ENCODE results near the gene PDGFA. TPM values are rescaled to one million over a fixed set of nuclear protein-coding genes. Genes with fewer than 3 reads are reported as not detected.

PDGFA gene
- total RNA-seq, 1 donor from 2014 or later, result 31.2 TPM

- intact Hi-C loops (cut with DNase I), result no loop called here
- TF ChIP-seq POLR2AphosphoS5 (IDR thresholded peaks at IDR 0.05; ENCODE audit: insufficient read depth in 1 of 2, low read depth in 1 of 2) (no peak), POLR2A (IDR thresholded peaks at IDR 0.05) (no peak), CTCF (IDR thresholded peaks at IDR 0.05) (no peak)
- H3K27ac ChIP-seq, result no peak overlapping the region
- DNase-seq (ENCODE audit: extremely low spot score in 2 of 2), result no peak
- H3K4me1 ChIP-seq, result peaks cover 20% of the 10 kb centered on the region
- no peaks in the 10 kb centered on the region for H3K27me3 ChIP-seq
- H3K9me3 ChIP-seq, result no peaks in the 10 kb centered on the region
- H3K4me3 ChIP-seq, result no peak overlapping the region
- H3K36me3 ChIP-seq, result peaks cover 0 to 22% of the 10 kb centered on the region in 2 donors
These were observed 18.9 kb downstream of the PDGFA start for GRCh38 chr7:500521-501420.

GRCh38 chr7:499853-500485, 19.7 kb downstream of the PDGFA start:
- TF ChIP-seq POLR2AphosphoS5 (IDR thresholded peaks at IDR 0.05; ENCODE audit: insufficient read depth in 1 of 2, low read depth in 1 of 2) (no peak), POLR2A (IDR thresholded peaks at IDR 0.05) (no peak), CTCF (IDR thresholded peaks at IDR 0.05) (no peak)
- H3K4me1 ChIP-seq, result peaks cover 20% of the 10 kb centered on the region
- H3K36me3 ChIP-seq, result peaks cover 0 to 22% of the 10 kb centered on the region in 2 donors
- H3K27ac ChIP-seq, result no peak overlapping the region
- no peaks in the 10 kb centered on the region for H3K9me3 ChIP-seq
- H3K4me3 ChIP-seq, result no peak overlapping the region
- DNase-seq (ENCODE audit: extremely low spot score in 2 of 2), result no peak
- no peaks in the 10 kb centered on the region for H3K27me3 ChIP-seq
- intact Hi-C loops (cut with DNase I), result no loop called here

- no peak overlapping the region for H3K27ac ChIP-seq
- H3K4me3 ChIP-seq, result no peak overlapping the region
- no peaks in the 10 kb centered on the region for H3K27me3 ChIP-seq
- no peaks in the 10 kb centered on the region for H3K9me3 ChIP-seq
- peaks cover 11% of the 10 kb centered on the region for H3K4me1 ChIP-seq
- intact Hi-C loops (cut with DNase I), result no loop called here
- peaks cover 0 to 22% of the 10 kb centered on the region in 2 donors for H3K36me3 ChIP-seq
- TF ChIP-seq CTCF (IDR thresholded peaks at IDR 0.05), result no peak
- no peak for TF ChIP-seq POLR2A (IDR thresholded peaks at IDR 0.05)
- TF ChIP-seq POLR2AphosphoS5 (IDR thresholded peaks at IDR 0.05; ENCODE audit: insufficient read depth in 1 of 2, low read depth in 1 of 2), result no peak
- no peak for DNase-seq (ENCODE audit: extremely low spot score in 2 of 2)
These were observed 20.7 kb downstream of the PDGFA start for GRCh38 chr7:498678-499641.

GRCh38 chr7:497946-498655, 21.5 kb downstream of the PDGFA start:
- H3K4me3 ChIP-seq, result no peak overlapping the region
- TF ChIP-seq CTCF (IDR thresholded peaks at IDR 0.05), result no peak
- no peak for TF ChIP-seq POLR2A (IDR thresholded peaks at IDR 0.05)
- no peak for TF ChIP-seq POLR2AphosphoS5 (IDR thresholded peaks at IDR 0.05; ENCODE audit: insufficient read depth in 1 of 2, low read depth in 1 of 2)
- no peak for DNase-seq (ENCODE audit: extremely low spot score in 2 of 2)
- H3K36me3 ChIP-seq, result peaks cover 0 to 22% of the 10 kb centered on the region in 2 donors
- H3K9me3 ChIP-seq, result no peaks in the 10 kb centered on the region
- no peak overlapping the region for H3K27ac ChIP-seq
- peaks cover 2% of the 10 kb centered on the region for H3K4me1 ChIP-seq
- intact Hi-C loops (cut with DNase I), result no loop called here
- H3K27me3 ChIP-seq, result no peaks in the 10 kb centered on the region
